ENCODE data around the gene TMEM175.

TMEM175 gene

DNA sequence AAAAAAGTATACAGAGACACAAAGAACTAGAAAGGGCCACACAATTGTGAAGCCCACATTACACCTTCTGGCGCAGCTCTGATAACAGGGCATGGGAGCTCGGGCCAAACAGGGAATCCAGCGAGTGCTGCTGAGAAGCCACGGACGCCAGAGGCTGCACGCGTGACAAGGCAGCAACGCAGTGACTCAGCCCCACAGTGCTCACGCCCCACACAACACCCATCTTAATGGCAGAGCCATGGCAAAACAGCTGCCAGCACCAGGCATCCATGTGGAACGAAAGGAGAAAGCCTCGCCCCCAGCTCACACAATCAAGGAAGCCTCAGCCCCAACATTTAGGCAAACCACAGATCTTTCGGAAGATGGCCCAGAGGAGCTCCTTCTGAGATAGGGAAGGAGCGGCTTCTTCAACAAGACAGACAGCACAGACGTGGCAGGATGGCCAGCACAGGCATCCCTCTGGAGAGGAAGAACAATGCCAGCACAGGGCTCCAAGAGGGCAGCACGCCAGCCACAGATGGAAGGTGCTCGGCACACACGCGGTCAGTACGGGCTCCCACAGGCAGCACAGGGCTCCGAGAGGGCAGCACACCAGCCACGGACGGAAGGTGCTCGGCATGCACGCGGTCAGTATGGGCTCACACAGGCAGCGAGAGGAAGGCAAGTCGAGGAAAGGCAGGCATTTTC is 33.2 kb upstream of the TMEM175 start:
- H3K4me1 ChIP-seq (ENCODE audit: control insufficient read depth, insufficient read depth, low read length): no peaks in the 10 kb centered on the region
- no peaks in the 10 kb centered on the region for H3K9me3 ChIP-seq (ENCODE audit: control insufficient read depth, insufficient read depth, low read depth, low read length)
- H3K36me3 ChIP-seq (ENCODE audit: control insufficient read depth in 2 of 2, insufficient read depth in 1 of 2, low read length in 2 of 2): peaks cover 0 to 52% of the 10 kb centered on the region in 2 experiments; a peak in 1 of 3 replicates
- H3K4me3 ChIP-seq (ENCODE audit: low read depth, low read length): no peak overlapping the region
- no peak for TF ChIP-seq ZNF791 (tag by site-specific recombination; IDR thresholded peaks at IDR 0.05)
- no peak for TF ChIP-seq GLI4 (tag by site-specific recombination; IDR thresholded peaks at IDR 0.05)
- no peak for TF ChIP-seq ZNF140 (tag by site-specific recombination; IDR thresholded peaks at IDR 0.05)
- TF ChIP-seq ZNF626 (tag by site-specific recombination; IDR thresholded peaks at IDR 0.05): no peak
- no peak for TF ChIP-seq ZNF48 (tag by site-specific recombination; IDR thresholded peaks at IDR 0.05)
- TF ChIP-seq FEZF1 (tag by site-specific recombination; IDR thresholded peaks at IDR 0.05): no peak
- no peak for TF ChIP-seq ZEB2 (tag by site-specific recombination; IDR thresholded peaks at IDR 0.05)
- TF ChIP-seq, protein P1, sequence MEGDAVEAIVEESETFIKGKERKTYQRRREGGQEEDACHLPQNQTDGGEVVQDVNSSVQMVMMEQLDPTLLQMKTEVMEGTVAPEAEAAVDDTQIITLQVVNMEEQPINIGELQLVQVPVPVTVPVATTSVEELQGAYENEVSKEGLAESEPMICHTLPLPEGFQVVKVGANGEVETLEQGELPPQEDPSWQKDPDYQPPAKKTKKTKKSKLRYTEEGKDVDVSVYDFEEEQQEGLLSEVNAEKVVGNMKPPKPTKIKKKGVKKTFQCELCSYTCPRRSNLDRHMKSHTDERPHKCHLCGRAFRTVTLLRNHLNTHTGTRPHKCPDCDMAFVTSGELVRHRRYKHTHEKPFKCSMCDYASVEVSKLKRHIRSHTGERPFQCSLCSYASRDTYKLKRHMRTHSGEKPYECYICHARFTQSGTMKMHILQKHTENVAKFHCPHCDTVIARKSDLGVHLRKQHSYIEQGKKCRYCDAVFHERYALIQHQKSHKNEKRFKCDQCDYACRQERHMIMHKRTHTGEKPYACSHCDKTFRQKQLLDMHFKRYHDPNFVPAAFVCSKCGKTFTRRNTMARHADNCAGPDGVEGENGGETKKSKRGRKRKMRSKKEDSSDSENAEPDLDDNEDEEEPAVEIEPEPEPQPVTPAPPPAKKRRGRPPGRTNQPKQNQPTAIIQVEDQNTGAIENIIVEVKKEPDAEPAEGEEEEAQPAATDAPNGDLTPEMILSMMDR (tag by site-specific recombination; IDR thresholded peaks at IDR 0.05): no peak
- no peak for TF ChIP-seq ZNF221 (tag by site-specific recombination; IDR thresholded peaks at IDR 0.05; ENCODE audit: borderline replicate concordance)
- TF ChIP-seq, protein P2, sequence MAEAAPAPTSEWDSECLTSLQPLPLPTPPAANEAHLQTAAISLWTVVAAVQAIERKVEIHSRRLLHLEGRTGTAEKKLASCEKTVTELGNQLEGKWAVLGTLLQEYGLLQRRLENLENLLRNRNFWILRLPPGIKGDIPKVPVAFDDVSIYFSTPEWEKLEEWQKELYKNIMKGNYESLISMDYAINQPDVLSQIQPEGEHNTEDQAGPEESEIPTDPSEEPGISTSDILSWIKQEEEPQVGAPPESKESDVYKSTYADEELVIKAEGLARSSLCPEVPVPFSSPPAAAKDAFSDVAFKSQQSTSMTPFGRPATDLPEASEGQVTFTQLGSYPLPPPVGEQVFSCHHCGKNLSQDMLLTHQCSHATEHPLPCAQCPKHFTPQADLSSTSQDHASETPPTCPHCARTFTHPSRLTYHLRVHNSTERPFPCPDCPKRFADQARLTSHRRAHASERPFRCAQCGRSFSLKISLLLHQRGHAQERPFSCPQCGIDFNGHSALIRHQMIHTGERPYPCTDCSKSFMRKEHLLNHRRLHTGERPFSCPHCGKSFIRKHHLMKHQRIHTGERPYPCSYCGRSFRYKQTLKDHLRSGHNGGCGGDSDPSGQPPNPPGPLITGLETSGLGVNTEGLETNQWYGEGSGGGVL (tag by site-specific recombination; IDR thresholded peaks at IDR 0.05): no peak
- TF ChIP-seq ZFP41 (tag by site-specific recombination; IDR thresholded peaks at IDR 0.05; ENCODE audit: borderline replicate concordance): no peak
- TF ChIP-seq, protein P3, sequence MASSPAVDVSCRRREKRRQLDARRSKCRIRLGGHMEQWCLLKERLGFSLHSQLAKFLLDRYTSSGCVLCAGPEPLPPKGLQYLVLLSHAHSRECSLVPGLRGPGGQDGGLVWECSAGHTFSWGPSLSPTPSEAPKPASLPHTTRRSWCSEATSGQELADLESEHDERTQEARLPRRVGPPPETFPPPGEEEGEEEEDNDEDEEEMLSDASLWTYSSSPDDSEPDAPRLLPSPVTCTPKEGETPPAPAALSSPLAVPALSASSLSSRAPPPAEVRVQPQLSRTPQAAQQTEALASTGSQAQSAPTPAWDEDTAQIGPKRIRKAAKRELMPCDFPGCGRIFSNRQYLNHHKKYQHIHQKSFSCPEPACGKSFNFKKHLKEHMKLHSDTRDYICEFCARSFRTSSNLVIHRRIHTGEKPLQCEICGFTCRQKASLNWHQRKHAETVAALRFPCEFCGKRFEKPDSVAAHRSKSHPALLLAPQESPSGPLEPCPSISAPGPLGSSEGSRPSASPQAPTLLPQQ (tag by site-specific recombination; IDR thresholded peaks at IDR 0.05): no peak
- no peak for TF ChIP-seq SP7 (tag by site-specific recombination; IDR thresholded peaks at IDR 0.05)
- no peak for TF ChIP-seq KLF7 (tag by site-specific recombination; IDR thresholded peaks at IDR 0.05; ENCODE audit: borderline replicate concordance)
- no peak for TF ChIP-seq ZSCAN23 (tag by site-specific recombination; IDR thresholded peaks at IDR 0.05)
- TF ChIP-seq IKZF3 (tag by site-specific recombination; IDR thresholded peaks at IDR 0.05): no peak
- no peak for TF ChIP-seq HOXD13 (CRISPR knock-in tag; IDR thresholded peaks at IDR 0.05; ENCODE audit: borderline replicate concordance)
- TF ChIP-seq KLF1 (tag by site-specific recombination; IDR thresholded peaks at IDR 0.05): no peak
- POLR2A ChIA-PET: no interaction called here
- H3K27ac ChIP-seq (ENCODE audit: extremely low read depth, low read depth, low read length): no peak overlapping the region
- CTCF ChIA-PET: no interaction called here

DNA sequence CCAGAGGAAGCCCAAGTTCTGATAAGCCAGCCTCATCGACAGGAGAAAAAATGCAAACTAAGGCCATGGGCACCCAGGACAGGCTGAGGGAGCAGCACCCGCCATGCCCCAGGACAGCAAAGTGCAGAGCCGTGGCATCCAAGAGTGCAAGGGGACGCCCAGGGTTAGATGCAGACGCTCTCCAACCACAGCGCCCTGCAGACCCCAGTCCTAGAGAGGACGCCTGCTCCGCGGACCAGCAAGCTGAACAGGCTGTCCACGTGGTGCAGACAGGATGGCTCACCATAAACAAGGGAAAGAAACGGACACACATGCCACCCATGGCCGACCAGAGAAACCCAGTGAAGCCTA is 32.7 kb upstream of the TMEM175 start:
- ChIA-PET CTCF (no interaction called here), POLR2A (no interaction called here)
- Histone ChIP-seq H3K27ac (ENCODE audit: extremely low read depth, low read depth, low read length) (no peak overlapping the region), H3K4me3 (ENCODE audit: low read depth, low read length) (no peak overlapping the region), H3K9me3 (ENCODE audit: control insufficient read depth, insufficient read depth, low read depth, low read length) (no peaks in the 10 kb centered on the region), H3K4me1 (ENCODE audit: control insufficient read depth, insufficient read depth, low read length) (no peaks in the 10 kb centered on the region), H3K36me3 (ENCODE audit: control insufficient read depth in 2 of 2, insufficient read depth in 1 of 2, low read length in 2 of 2) (peaks cover 0 to 47% of the 10 kb centered on the region in 2 experiments; a peak in 1 of 3 replicates)
- TF ChIP-seq ZNF658 (tag by site-specific recombination; IDR thresholded peaks at IDR 0.05) (no peak), ZBTB48 (tag by site-specific recombination; IDR thresholded peaks at IDR 0.05) (no peak), ZNF571 (tag by site-specific recombination; IDR thresholded peaks at IDR 0.05) (no peak), ZNF548 (tag by site-specific recombination; IDR thresholded peaks at IDR 0.05) (no peak), ZNF302 (tag by site-specific recombination; IDR thresholded peaks at IDR 0.05; ENCODE audit: low read depth) (no peak), KLF10 (tag by site-specific recombination; IDR thresholded peaks at IDR 0.05) (no peak)
- TF ChIP-seq, protein P4, sequence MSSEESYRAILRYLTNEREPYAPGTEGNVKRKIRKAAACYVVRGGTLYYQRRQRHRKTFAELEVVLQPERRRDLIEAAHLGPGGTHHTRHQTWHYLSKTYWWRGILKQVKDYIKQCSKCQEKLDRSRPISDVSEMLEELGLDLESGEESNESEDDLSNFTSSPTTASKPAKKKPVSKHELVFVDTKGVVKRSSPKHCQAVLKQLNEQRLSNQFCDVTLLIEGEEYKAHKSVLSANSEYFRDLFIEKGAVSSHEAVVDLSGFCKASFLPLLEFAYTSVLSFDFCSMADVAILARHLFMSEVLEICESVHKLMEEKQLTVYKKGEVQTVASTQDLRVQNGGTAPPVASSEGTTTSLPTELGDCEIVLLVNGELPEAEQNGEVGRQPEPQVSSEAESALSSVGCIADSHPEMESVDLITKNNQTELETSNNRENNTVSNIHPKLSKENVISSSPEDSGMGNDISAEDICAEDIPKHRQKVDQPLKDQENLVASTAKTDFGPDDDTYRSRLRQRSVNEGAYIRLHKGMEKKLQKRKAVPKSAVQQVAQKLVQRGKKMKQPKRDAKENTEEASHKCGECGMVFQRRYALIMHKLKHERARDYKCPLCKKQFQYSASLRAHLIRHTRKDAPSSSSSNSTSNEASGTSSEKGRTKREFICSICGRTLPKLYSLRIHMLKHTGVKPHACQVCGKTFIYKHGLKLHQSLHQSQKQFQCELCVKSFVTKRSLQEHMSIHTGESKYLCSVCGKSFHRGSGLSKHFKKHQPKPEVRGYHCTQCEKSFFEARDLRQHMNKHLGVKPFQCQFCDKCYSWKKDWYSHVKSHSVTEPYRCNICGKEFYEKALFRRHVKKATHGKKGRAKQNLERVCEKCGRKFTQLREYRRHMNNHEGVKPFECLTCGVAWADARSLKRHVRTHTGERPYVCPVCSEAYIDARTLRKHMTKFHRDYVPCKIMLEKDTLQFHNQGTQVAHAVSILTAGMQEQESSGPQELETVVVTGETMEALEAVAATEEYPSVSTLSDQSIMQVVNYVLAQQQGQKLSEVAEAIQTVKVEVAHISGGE (tag by site-specific recombination; conservative IDR thresholded peaks at IDR 0.05; ENCODE audit: low read depth): no peak
- TF ChIP-seq, protein P5, sequence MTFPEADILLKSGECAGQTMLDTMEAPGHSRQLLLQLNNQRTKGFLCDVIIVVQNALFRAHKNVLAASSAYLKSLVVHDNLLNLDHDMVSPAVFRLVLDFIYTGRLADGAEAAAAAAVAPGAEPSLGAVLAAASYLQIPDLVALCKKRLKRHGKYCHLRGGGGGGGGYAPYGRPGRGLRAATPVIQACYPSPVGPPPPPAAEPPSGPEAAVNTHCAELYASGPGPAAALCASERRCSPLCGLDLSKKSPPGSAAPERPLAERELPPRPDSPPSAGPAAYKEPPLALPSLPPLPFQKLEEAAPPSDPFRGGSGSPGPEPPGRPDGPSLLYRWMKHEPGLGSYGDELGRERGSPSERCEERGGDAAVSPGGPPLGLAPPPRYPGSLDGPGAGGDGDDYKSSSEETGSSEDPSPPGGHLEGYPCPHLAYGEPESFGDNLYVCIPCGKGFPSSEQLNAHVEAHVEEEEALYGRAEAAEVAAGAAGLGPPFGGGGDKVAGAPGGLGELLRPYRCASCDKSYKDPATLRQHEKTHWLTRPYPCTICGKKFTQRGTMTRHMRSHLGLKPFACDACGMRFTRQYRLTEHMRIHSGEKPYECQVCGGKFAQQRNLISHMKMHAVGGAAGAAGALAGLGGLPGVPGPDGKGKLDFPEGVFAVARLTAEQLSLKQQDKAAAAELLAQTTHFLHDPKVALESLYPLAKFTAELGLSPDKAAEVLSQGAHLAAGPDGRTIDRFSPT (tag by site-specific recombination; IDR thresholded peaks at IDR 0.05): no peak

Measured in HEK293 (cell line).